Measurements from ENCODE around the gene KCNK1. TPM values are rescaled to one million over a fixed set of nuclear protein-coding genes. Genes with fewer than 3 reads are reported as not detected.

Gene KCNK1
- total and polyA plus RNA-seq, 10 donors: 0.15 to 2.9 (median 1.3) TPM

DNA sequence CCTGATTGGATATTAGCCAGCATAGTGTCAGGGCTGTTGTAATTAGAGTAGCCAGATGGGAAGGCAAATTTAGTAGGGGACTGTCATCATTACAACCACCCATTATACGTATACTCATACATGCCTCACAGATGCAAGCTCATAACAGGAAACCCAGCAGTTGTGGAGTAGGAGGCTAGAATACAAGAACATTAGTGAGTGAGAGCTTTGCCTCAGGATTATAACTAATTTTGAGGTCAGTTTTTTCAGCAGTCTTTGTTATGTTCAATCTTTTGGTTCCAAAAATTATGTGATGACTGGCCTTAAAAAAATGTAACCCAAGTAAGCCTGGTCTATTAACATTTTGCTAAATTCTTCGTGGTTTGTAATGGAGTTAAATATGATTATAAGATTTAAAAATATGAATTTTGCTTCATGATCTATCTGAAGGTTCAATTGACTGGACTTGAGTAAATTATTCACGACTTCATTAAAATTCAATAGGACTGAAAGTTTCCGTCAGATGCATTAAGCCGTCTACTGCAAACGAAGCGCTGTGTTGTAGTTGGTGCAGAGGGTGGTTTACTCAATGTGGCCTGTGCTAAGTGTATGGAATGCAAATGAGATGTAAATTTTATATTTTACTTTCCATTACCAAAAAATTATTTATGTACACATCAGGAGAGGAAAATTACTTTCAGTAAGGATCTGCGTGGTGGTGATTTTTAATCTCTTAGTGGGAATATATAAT is 48.8 kb downstream of the KCNK1 start:
- intact Hi-C loops (cut with DNase I; ENCODE audit: low total_unique reads): no loop called here
- H3K4me3 ChIP-seq: no peak overlapping the region
- TF ChIP-seq, protein P1, sequence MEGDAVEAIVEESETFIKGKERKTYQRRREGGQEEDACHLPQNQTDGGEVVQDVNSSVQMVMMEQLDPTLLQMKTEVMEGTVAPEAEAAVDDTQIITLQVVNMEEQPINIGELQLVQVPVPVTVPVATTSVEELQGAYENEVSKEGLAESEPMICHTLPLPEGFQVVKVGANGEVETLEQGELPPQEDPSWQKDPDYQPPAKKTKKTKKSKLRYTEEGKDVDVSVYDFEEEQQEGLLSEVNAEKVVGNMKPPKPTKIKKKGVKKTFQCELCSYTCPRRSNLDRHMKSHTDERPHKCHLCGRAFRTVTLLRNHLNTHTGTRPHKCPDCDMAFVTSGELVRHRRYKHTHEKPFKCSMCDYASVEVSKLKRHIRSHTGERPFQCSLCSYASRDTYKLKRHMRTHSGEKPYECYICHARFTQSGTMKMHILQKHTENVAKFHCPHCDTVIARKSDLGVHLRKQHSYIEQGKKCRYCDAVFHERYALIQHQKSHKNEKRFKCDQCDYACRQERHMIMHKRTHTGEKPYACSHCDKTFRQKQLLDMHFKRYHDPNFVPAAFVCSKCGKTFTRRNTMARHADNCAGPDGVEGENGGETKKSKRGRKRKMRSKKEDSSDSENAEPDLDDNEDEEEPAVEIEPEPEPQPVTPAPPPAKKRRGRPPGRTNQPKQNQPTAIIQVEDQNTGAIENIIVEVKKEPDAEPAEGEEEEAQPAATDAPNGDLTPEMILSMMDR (IDR thresholded peaks at IDR 0.05 in 8 of 11, conservative IDR thresholded peaks at IDR 0.05 in 3 of 11): no peak
- TF ChIP-seq POLR2A (IDR thresholded peaks at IDR 0.05) (no peak), POLR2AphosphoS5 (IDR thresholded peaks at IDR 0.05) (no peak)
- no peaks in the 10 kb centered on the region for H3K36me3 ChIP-seq
- WGBS, 5 donors: 90 to 94% (median 92%) methylated on average over 8 of the region's 8 CpGs
- no peaks in the 10 kb centered on the region for H3K27me3 ChIP-seq (replicated peaks in 1 of 7)
- no peaks in the 10 kb centered on the region for H3K9me3 ChIP-seq
- no peak for DNase-seq
- H3K27ac ChIP-seq: no peak overlapping the region
- no peaks in the 10 kb centered on the region for H3K4me1 ChIP-seq

DNA sequence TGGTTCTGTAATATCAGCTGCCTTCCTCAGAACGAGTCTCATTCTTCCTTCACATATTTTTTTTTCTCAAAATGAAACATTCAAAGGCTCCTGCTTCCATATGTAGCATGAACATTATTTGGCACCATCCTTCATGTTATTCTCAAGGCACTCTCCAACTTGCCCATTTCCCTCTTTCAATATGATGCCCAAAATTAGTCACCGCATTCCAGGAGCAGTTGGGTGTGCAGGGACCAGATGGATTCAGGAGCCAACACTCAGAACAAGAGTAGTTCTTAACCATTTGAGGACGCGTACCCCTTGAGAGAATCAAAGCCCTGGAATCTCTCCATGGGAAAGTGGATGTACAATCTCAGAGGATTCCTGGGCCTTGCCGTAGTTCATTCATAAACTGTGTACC is 50.3 kb downstream of the KCNK1 start:
- H3K4me3 ChIP-seq: no peak overlapping the region
- intact Hi-C loops (cut with DNase I; ENCODE audit: low total_unique reads): no loop called here

GRCh38 chr1:233664804-233665574 is 51.1 kb downstream of the KCNK1 start:
- intact Hi-C loops (cut with DNase I; ENCODE audit: low total_unique reads): no loop called here
- WGBS, 5 donors: 81 to 87% (median 83%) methylated on average over 5 of the region's 5 CpGs
- TF ChIP-seq POLR2AphosphoS5 (IDR thresholded peaks at IDR 0.05): no peak
- no peak for TF ChIP-seq POLR2A (IDR thresholded peaks at IDR 0.05)
- TF ChIP-seq, protein P1 (IDR thresholded peaks at IDR 0.05 in 8 of 11, conservative IDR thresholded peaks at IDR 0.05 in 3 of 11): no peak
- no peaks in the 10 kb centered on the region for H3K4me1 ChIP-seq
- H3K9me3 ChIP-seq: no peaks in the 10 kb centered on the region
- no peaks in the 10 kb centered on the region for H3K27me3 ChIP-seq (replicated peaks in 1 of 7)
- H3K36me3 ChIP-seq: no peaks in the 10 kb centered on the region
- no peak overlapping the region for H3K4me3 ChIP-seq
- DNase-seq: no peak
- H3K27ac ChIP-seq: no peak overlapping the region

More for the DNA sequence above, 50.3 kb downstream of the KCNK1 start:
- TF ChIP-seq, protein P1 (IDR thresholded peaks at IDR 0.05 in 8 of 11, conservative IDR thresholded peaks at IDR 0.05 in 3 of 11): no peak
- no peak for TF ChIP-seq POLR2AphosphoS5 (IDR thresholded peaks at IDR 0.05)
- no peak for TF ChIP-seq POLR2A (IDR thresholded peaks at IDR 0.05)
- whole genome bisulfite sequencing, 5 donors: 89 to 95% (median 91%) methylated on average over 5 of the region's 5 CpGs
- no peak for DNase-seq
- Histone ChIP-seq H3K36me3 (no peaks in the 10 kb centered on the region), H3K4me1 (no peaks in the 10 kb centered on the region), H3K27ac (no peak overlapping the region), H3K9me3 (no peaks in the 10 kb centered on the region), H3K27me3 (replicated peaks in 1 of 7) (no peaks in the 10 kb centered on the region)
